Endodermal cell (in vitro differentiated cells): ENCODE measurements around the gene CRTC1. TPM values are rescaled to one million over a fixed set of nuclear protein-coding genes. Genes with fewer than 3 reads are reported as not detected.

Experiments
- DNase-seq: peaks from one replicate; pipeline ENCODE4 v3.0.0-alpha.2; 2017
- H3K27ac ChIP-seq: 2 replicates; pipeline ENCODE4 v1.5.1; 2013; ENCODE audit warnings: mild to moderate bottlenecking, low read depth, low read length, moderate library complexity
- H3K27me3 ChIP-seq: 2 replicates; pipeline ENCODE4 v1.6.1; 2013; ENCODE audit warnings: mild to moderate bottlenecking, low read length, moderate library complexity; ENCODE audit not compliant: insufficient read depth, control insufficient read depth, poor library complexity, severe bottlenecking
- H3K36me3 ChIP-seq: 2 replicates; pipeline ENCODE4 v1.7.0; 2013; ENCODE audit warnings: mild to moderate bottlenecking, low read length, moderate library complexity; ENCODE audit not compliant: control insufficient read depth, insufficient read depth
- H3K4me1 ChIP-seq: one replicate; pipeline ENCODE4 v1.7.0; 2013; ENCODE audit warnings: low read length; ENCODE audit not compliant: control insufficient read depth, insufficient read depth
- H3K4me3 ChIP-seq: 2 replicates; pipeline ENCODE4 v1.5.1; 2013; ENCODE audit warnings: mild to moderate bottlenecking, low read length, moderate library complexity
- H3K9ac ChIP-seq: 2 replicates; pipeline ENCODE4 v1.6.1; 2013; ENCODE audit warnings: mild to moderate bottlenecking, low read length, moderate library complexity; ENCODE audit not compliant: poor library complexity, severe bottlenecking; ENCODE audit errors: extremely low read depth
- H3K9me3 ChIP-seq: 2 replicates; pipeline ENCODE4 v1.6.1; 2013; ENCODE audit warnings: mild to moderate bottlenecking, low read length, moderate library complexity; ENCODE audit not compliant: control insufficient read depth
- H3K27ac Mint-ChIP-seq: 2 replicates; pipeline ENCODE4 v1.8.0; 2020; ENCODE audit warnings: mixed read lengths
- H3K27me3 Mint-ChIP-seq: 2 replicates; pipeline ENCODE4 v1.8.0; 2021; ENCODE audit warnings: mild to moderate bottlenecking, mixed read lengths; ENCODE audit not compliant: insufficient read depth
- H3K36me3 Mint-ChIP-seq: 2 replicates; pipeline ENCODE4 v1.8.0; 2020; ENCODE audit warnings: low read depth, mixed read lengths
- H3K4me1 Mint-ChIP-seq: 2 replicates; pipeline ENCODE4 v1.8.0; 2020; ENCODE audit warnings: mixed read lengths
- H3K4me3 Mint-ChIP-seq: 2 replicates; pipeline ENCODE4 v1.8.0; 2020; ENCODE audit warnings: mild to moderate bottlenecking, moderate library complexity, mixed read lengths
- H3K9me3 Mint-ChIP-seq: 2 replicates; pipeline ENCODE4 v1.8.0; 2020; ENCODE audit warnings: mild to moderate bottlenecking, mixed read lengths
- CTCF ChIP-seq: fragments of 200-600 bp; sonication (generic); conservative IDR thresholded peaks from 2 replicates; pipeline ENCODE4 v1.5.0; 2021; ENCODE audit warnings: antibody characterized with exemption, mild to moderate bottlenecking
- WGBS, 2 experiments: methylation state at CpG; one replicate each; pipeline versions ENCODE4 v1.1.5 to v1.1.7; 2013; ENCODE audit warnings: missing lambda C conversion rate in 2 of 2, mixed read lengths in 1 of 2; ENCODE audit not compliant: insufficient coverage in 1 of 2, insufficient read length in 1 of 2; 5-methylcytosine and 5-hydroxymethylcytosine counted together
- total RNA-seq, 2 donors: library from RNA; stranded (reverse); fragmentation: NEBNext Ultra II Directional in 1 of 2; extraction: Animal tissue kit (Norgen Biotek cat#: 25700) in 1 of 2; gene quantifications; 2 replicates in 1 of 2; 3 replicates in 1 of 2; pipeline ENCODE4 v1.2.1, GENCODE V29; 2021

Gene CRTC1
- total RNA-seq, 2 donors from 2014 or later: 26.6 to 29.7 TPM

GRCh38 chr19:18772620-18773587 lies 89.4 kb downstream of the CRTC1 start:
- no peak overlapping the region for H3K27ac ChIP-seq
- TF ChIP-seq CTCF: no peak
- no peak overlapping the region for H3K4me3 Mint-ChIP-seq
- no peaks in the 10 kb centered on the region for H3K9me3 Mint-ChIP-seq
- 89 to 95% methylated on average over 14 to 27 of the region's 27 CpGs for WGBS, 2 experiments
- no peaks in the 10 kb centered on the region for H3K36me3 Mint-ChIP-seq
- no peak overlapping the region for H3K27ac Mint-ChIP-seq
- peaks cover 53% of the 10 kb centered on the region for H3K27me3 Mint-ChIP-seq
- no peak overlapping the region for H3K9ac ChIP-seq
- H3K9me3 ChIP-seq: no peaks in the 10 kb centered on the region
- peaks cover 50% of the 10 kb centered on the region for H3K27me3 ChIP-seq
- DNase-seq: no peak
- no peak overlapping the region for H3K4me3 ChIP-seq
- H3K4me1 ChIP-seq: no peaks in the 10 kb centered on the region
- no peaks in the 10 kb centered on the region for H3K4me1 Mint-ChIP-seq
- no peaks in the 10 kb centered on the region for H3K36me3 ChIP-seq

- Histone ChIP-seq H3K9ac (no peak overlapping the region), H3K4me3 (no peak overlapping the region), H3K36me3 (no peaks in the 10 kb centered on the region), H3K27ac (no peak overlapping the region), H3K27me3 (peaks cover 57% of the 10 kb centered on the region), H3K4me1 (no peaks in the 10 kb centered on the region), H3K9me3 (no peaks in the 10 kb centered on the region)
- no peak overlapping the region for H3K4me3 Mint-ChIP-seq
- H3K27ac Mint-ChIP-seq: no peak overlapping the region
- no peaks in the 10 kb centered on the region for H3K4me1 Mint-ChIP-seq
- H3K27me3 Mint-ChIP-seq: peaks cover 60% of the 10 kb centered on the region
- H3K36me3 Mint-ChIP-seq: no peaks in the 10 kb centered on the region
- WGBS, 2 experiments: 78 to 83% methylated on average over 5 to 9 of the region's 9 CpGs
- H3K9me3 Mint-ChIP-seq: no peaks in the 10 kb centered on the region
- peak; percentile 12 for TF ChIP-seq CTCF
- DNase-seq: no peak
Measured at GRCh38 chr19:18773682-18774081, 90.2 kb downstream of the CRTC1 start.

GRCh38 chr19:18774107-18774506 lies 90.6 kb downstream of the CRTC1 start:
- Mint-ChIP-seq H3K9me3 (no peaks in the 10 kb centered on the region), H3K4me3 (no peak overlapping the region), H3K27me3 (peaks cover 65% of the 10 kb centered on the region), H3K4me1 (no peaks in the 10 kb centered on the region), H3K36me3 (no peaks in the 10 kb centered on the region), H3K27ac (no peak overlapping the region)
- H3K4me3 ChIP-seq: no peak overlapping the region
- peaks cover 62% of the 10 kb centered on the region for H3K27me3 ChIP-seq
- TF ChIP-seq CTCF: no peak
- no peak overlapping the region for H3K9ac ChIP-seq
- 86 to 93% methylated on average over 5 to 11 of the region's 11 CpGs for WGBS, 2 experiments
- no peaks in the 10 kb centered on the region for H3K9me3 ChIP-seq
- H3K4me1 ChIP-seq: no peaks in the 10 kb centered on the region
- no peak overlapping the region for H3K27ac ChIP-seq
- no peak for DNase-seq
- no peaks in the 10 kb centered on the region for H3K36me3 ChIP-seq
